ENCODE measurements around the gene GCK.

DNA sequence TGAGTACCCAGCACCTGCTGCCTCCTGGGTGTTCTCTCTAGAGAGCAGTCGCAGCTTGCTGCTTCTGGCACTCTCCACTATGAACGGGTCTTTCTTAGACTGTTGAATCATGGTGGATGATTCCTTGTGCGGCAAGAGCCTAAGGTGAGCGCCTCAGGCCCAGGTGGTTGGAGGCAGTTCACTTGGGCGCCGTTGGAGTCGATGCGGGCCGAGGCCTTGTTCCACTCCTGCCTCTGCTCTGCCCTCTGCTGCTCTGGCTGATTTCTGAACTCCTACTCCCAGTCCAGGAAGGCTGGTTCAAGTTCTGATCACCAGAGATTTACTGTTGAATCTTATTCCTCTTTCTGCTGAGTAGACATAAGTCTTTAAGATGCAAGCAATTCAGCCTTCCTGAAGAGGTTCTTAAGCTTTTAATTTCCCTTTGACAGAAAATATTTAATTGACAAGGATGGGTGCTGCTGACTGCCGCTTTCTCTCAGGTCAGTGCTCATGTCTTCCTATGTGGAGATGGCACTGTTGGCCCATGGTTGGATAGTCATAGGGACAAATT is 22.0 kb upstream of the GCK start:
- TF ChIP-seq, protein P1, sequence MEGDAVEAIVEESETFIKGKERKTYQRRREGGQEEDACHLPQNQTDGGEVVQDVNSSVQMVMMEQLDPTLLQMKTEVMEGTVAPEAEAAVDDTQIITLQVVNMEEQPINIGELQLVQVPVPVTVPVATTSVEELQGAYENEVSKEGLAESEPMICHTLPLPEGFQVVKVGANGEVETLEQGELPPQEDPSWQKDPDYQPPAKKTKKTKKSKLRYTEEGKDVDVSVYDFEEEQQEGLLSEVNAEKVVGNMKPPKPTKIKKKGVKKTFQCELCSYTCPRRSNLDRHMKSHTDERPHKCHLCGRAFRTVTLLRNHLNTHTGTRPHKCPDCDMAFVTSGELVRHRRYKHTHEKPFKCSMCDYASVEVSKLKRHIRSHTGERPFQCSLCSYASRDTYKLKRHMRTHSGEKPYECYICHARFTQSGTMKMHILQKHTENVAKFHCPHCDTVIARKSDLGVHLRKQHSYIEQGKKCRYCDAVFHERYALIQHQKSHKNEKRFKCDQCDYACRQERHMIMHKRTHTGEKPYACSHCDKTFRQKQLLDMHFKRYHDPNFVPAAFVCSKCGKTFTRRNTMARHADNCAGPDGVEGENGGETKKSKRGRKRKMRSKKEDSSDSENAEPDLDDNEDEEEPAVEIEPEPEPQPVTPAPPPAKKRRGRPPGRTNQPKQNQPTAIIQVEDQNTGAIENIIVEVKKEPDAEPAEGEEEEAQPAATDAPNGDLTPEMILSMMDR (IDR thresholded peaks at IDR 0.05): no peak
- TF ChIP-seq POLR2A (IDR thresholded peaks at IDR 0.05): no peak
- no peak for TF ChIP-seq EP300 (IDR thresholded peaks at IDR 0.05)
- TF ChIP-seq POLR2AphosphoS5 (IDR thresholded peaks at IDR 0.05): no peak
